ENCODE results near the gene MINDY4.

The MINDY4 gene

GRCh38 chr7:30795161-30795948, 24.1 kb downstream of the MINDY4 start:
- POLR2A ChIA-PET = interaction anchor here (0.6 kb wide), 1 partner anchor 306 kb away, joined by 3 read pairs; no protein-coding TSS in a partner anchor
- 69% methylated on average over 2 of the region's 2 CpGs for WGBS (ENCODE audit: insufficient coverage)

GRCh38 chr7:30796105-30796869, 25.1 kb downstream of the MINDY4 start:
- Histone ChIP-seq H3K36me3 (ENCODE audit: control insufficient read depth in 4 of 4, insufficient read depth in 4 of 4, low read length in 3 of 4) (no peaks in the 10 kb centered on the region), H3K27me3 (replicated peaks in 2 of 5; ENCODE audit: control insufficient read depth in 4 of 5, insufficient read depth in 5 of 5, low read length in 4 of 5) (no peaks in the 10 kb centered on the region), H3K9me3 (ENCODE audit: control extremely low read depth in 1 of 5, control insufficient read depth in 4 of 5, insufficient read depth in 2 of 5, low read depth in 1 of 5, low read length in 4 of 5) (no peaks in the 10 kb centered on the region), H3K27ac (ENCODE audit: insufficient read depth in 1 of 2, low read depth in 1 of 2, low read length in 2 of 2, poor library complexity in 1 of 2, severe bottlenecking in 2 of 2) (peak overlapping the region in 1 of 2 experiments; percentile 54), H3K4me1 (ENCODE audit: control extremely low read depth in 1 of 4, control insufficient read depth in 4 of 4, insufficient read depth in 4 of 4, low read length in 3 of 4) (peaks cover 0 to 14% (median 7%) of the 10 kb centered on the region in 4 experiments), H3K4me3 (ENCODE audit: control insufficient read depth in 1 of 7, extremely low read depth in 1 of 7, insufficient read depth in 4 of 7, low read depth in 2 of 7, low read length in 6 of 7) (no peak overlapping the region)
- peak in 2 of 3 donors; percentile 20 to 47 for DNase-seq
- CTCF ChIA-PET = interaction anchor here (0.8 to 2.1 kb wide), 6 partner anchors 9 to 328 kb away, joined by 3 to 5 read pairs (median 4); no protein-coding TSS in a partner anchor
- POLR2A ChIA-PET = interaction anchor here (0.6 kb wide), 1 partner anchor 305 kb away, joined by 3 read pairs; no protein-coding TSS in a partner anchor
- no CpG with 5 or more reads among the region's 1 CpG for WGBS (ENCODE audit: insufficient coverage)

More at GRCh38 chr7:30795161-30795948, 24.1 kb downstream of the MINDY4 start:
- no peaks in the 10 kb centered on the region for H3K27me3 ChIP-seq (replicated peaks in 2 of 5; ENCODE audit: control insufficient read depth in 4 of 5, insufficient read depth in 5 of 5, low read length in 4 of 5)
- DNase-seq = no peak
- no peak overlapping the region for H3K4me3 ChIP-seq (ENCODE audit: control insufficient read depth in 1 of 7, extremely low read depth in 1 of 7, insufficient read depth in 4 of 7, low read depth in 2 of 7, low read length in 6 of 7)
- CTCF ChIA-PET = interaction anchor here (1.3 to 2.1 kb wide), 2 partner anchors 327 to 329 kb away, joined by 4 to 5 read pairs; no protein-coding TSS in a partner anchor
- H3K27ac ChIP-seq (ENCODE audit: insufficient read depth in 1 of 2, low read depth in 1 of 2, low read length in 2 of 2, poor library complexity in 1 of 2, severe bottlenecking in 2 of 2) = no peak overlapping the region
- H3K9me3 ChIP-seq (ENCODE audit: control extremely low read depth in 1 of 5, control insufficient read depth in 4 of 5, insufficient read depth in 2 of 5, low read depth in 1 of 5, low read length in 4 of 5) = no peaks in the 10 kb centered on the region
- H3K4me1 ChIP-seq (ENCODE audit: control extremely low read depth in 1 of 4, control insufficient read depth in 4 of 4, insufficient read depth in 4 of 4, low read length in 3 of 4) = peaks cover 0 to 14% (median 7%) of the 10 kb centered on the region in 4 experiments
- H3K36me3 ChIP-seq (ENCODE audit: control insufficient read depth in 4 of 4, insufficient read depth in 4 of 4, low read length in 3 of 4) = peaks cover 0 to 2% (median 0%) of the 10 kb centered on the region in 4 experiments

- no peak overlapping the region for H3K4me3 ChIP-seq (ENCODE audit: control insufficient read depth in 1 of 7, extremely low read depth in 1 of 7, insufficient read depth in 4 of 7, low read depth in 2 of 7, low read length in 6 of 7)
- no peak for DNase-seq
- ChIA-PET POLR2A (no interaction called here), CTCF (interaction anchor here (0.7 to 2.1 kb wide), 8 partner anchors 9 to 327 kb away, joined by 3 to 5 read pairs (median 4); no protein-coding TSS in a partner anchor)
- no peaks in the 10 kb centered on the region for H3K36me3 ChIP-seq (ENCODE audit: control insufficient read depth in 4 of 4, insufficient read depth in 4 of 4, low read length in 3 of 4)
- H3K27me3 ChIP-seq (replicated peaks in 2 of 5; ENCODE audit: control insufficient read depth in 4 of 5, insufficient read depth in 5 of 5, low read length in 4 of 5) = no peaks in the 10 kb centered on the region
- 86% methylated on average over 7 of the region's 8 CpGs for WGBS (ENCODE audit: insufficient coverage)
- no peak overlapping the region for H3K27ac ChIP-seq (ENCODE audit: insufficient read depth in 1 of 2, low read depth in 1 of 2, low read length in 2 of 2, poor library complexity in 1 of 2, severe bottlenecking in 2 of 2)
- no peaks in the 10 kb centered on the region for H3K9me3 ChIP-seq (ENCODE audit: control extremely low read depth in 1 of 5, control insufficient read depth in 4 of 5, insufficient read depth in 2 of 5, low read depth in 1 of 5, low read length in 4 of 5)
- H3K4me1 ChIP-seq (ENCODE audit: control extremely low read depth in 1 of 4, control insufficient read depth in 4 of 4, insufficient read depth in 4 of 4, low read length in 3 of 4) = peaks cover 0 to 14% (median 7%) of the 10 kb centered on the region in 4 experiments
Observed at GRCh38 chr7:30797176-30798040, 26.2 kb downstream of the MINDY4 start.

- WGBS (ENCODE audit: insufficient coverage) = 100% methylated on average over 2 of the region's 2 CpGs
- Histone ChIP-seq H3K27ac (ENCODE audit: insufficient read depth in 1 of 2, low read depth in 1 of 2, low read length in 2 of 2, poor library complexity in 1 of 2, severe bottlenecking in 2 of 2) (no peak overlapping the region), H3K4me3 (ENCODE audit: control insufficient read depth in 1 of 7, extremely low read depth in 1 of 7, insufficient read depth in 4 of 7, low read depth in 2 of 7, low read length in 6 of 7) (no peak overlapping the region), H3K4me1 (ENCODE audit: control extremely low read depth in 1 of 4, control insufficient read depth in 4 of 4, insufficient read depth in 4 of 4, low read length in 3 of 4) (peaks cover 0 to 14% (median 7%) of the 10 kb centered on the region in 4 experiments), H3K36me3 (ENCODE audit: control insufficient read depth in 4 of 4, insufficient read depth in 4 of 4, low read length in 3 of 4) (no peaks in the 10 kb centered on the region), H3K27me3 (replicated peaks in 2 of 5; ENCODE audit: control insufficient read depth in 4 of 5, insufficient read depth in 5 of 5, low read length in 4 of 5) (no peaks in the 10 kb centered on the region), H3K9me3 (ENCODE audit: control extremely low read depth in 1 of 5, control insufficient read depth in 4 of 5, insufficient read depth in 2 of 5, low read depth in 1 of 5, low read length in 4 of 5) (no peaks in the 10 kb centered on the region)
- CTCF ChIA-PET = interaction anchor here (0.7 to 2.4 kb wide), 10 partner anchors 9 to 330 kb away, joined by 3 to 12 read pairs (median 3); no protein-coding TSS in a partner anchor
- POLR2A ChIA-PET = no interaction called here
- DNase-seq = no peak
Observed at GRCh38 chr7:30799206-30799975, 28.2 kb downstream of the MINDY4 start.

- DNase-seq = no peak
- no peaks in the 10 kb centered on the region for H3K27me3 ChIP-seq (replicated peaks in 2 of 5; ENCODE audit: control insufficient read depth in 4 of 5, insufficient read depth in 5 of 5, low read length in 4 of 5)
- H3K4me1 ChIP-seq (ENCODE audit: control extremely low read depth in 1 of 4, control insufficient read depth in 4 of 4, insufficient read depth in 4 of 4, low read length in 3 of 4) = peaks cover 0 to 14% (median 7%) of the 10 kb centered on the region in 4 experiments
- H3K9me3 ChIP-seq (ENCODE audit: control extremely low read depth in 1 of 5, control insufficient read depth in 4 of 5, insufficient read depth in 2 of 5, low read depth in 1 of 5, low read length in 4 of 5) = no peaks in the 10 kb centered on the region
- WGBS (ENCODE audit: insufficient coverage) = 95% methylated on average over 5 of the region's 5 CpGs
- H3K27ac ChIP-seq (ENCODE audit: insufficient read depth in 1 of 2, low read depth in 1 of 2, low read length in 2 of 2, poor library complexity in 1 of 2, severe bottlenecking in 2 of 2) = no peak overlapping the region
- CTCF ChIA-PET = interaction anchor here (0.7 to 2.4 kb wide), 10 partner anchors 9 to 330 kb away, joined by 3 to 12 read pairs (median 3); no protein-coding TSS in a partner anchor
- POLR2A ChIA-PET = no interaction called here
- H3K36me3 ChIP-seq (ENCODE audit: control insufficient read depth in 4 of 4, insufficient read depth in 4 of 4, low read length in 3 of 4) = no peaks in the 10 kb centered on the region
- no peak overlapping the region for H3K4me3 ChIP-seq (ENCODE audit: control insufficient read depth in 1 of 7, extremely low read depth in 1 of 7, insufficient read depth in 4 of 7, low read depth in 2 of 7, low read length in 6 of 7)
Observed at GRCh38 chr7:30799976-30800661, 28.9 kb downstream of the MINDY4 start.

All from common myeloid progenitor, CD34-positive (primary cell).